ENCODE data around the gene PTPN22. TPM values are rescaled to one million over a fixed set of nuclear protein-coding genes. Genes with fewer than 3 reads are reported as not detected.

PTPN22 gene
- total RNA-seq, 2 experiments from 2014 or later, result 28.3 to 30.2 TPM

DNA sequence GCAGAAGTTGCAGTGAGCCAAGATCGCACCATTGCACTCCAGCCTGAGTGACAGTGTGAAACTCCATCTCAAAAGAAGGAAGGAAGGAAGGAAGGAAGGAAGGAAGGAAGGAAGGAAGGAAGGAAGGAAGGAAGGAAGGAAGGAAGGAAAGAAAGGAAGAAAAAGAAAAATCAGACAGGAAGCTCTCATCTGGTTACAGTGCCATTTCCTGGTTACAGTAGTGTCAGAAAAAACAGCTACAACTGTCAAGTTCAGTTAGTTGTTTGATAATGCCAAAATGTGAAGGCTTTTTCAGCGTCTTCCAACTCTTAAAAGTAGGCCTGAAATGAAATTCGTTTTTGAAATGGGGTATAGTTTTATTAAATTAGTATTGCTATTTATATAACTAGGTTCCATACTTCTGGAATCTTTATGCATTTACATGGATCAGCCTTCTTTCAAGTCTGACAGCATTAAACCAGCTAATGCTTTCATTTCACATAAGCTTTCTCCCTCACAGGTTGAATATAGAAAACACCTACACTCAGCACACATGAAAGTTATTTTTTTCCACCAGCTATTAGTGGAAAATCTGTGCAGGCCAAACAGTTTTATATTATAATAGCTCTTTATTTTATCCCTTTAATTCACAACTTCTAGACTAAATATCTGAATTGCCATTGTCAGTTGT, 21.2 kb downstream of the PTPN22 start:
- no peak overlapping the region for H3K4me3 ChIP-seq (ENCODE audit: low read length)
- Mint-ChIP-seq H3K4me3 (peak overlapping the region; percentile 36), H3K9me3 (peaks cover 4% of the 10 kb centered on the region), H3K27ac (peak overlapping the region; percentile 83), H3K27me3 (no peaks in the 10 kb centered on the region), H3K36me3 (ENCODE audit: low read depth) (peaks cover 76% of the 10 kb centered on the region), H3K4me1 (ENCODE audit: low read depth) (peaks cover 15% of the 10 kb centered on the region)
- ChIA-PET POLR2A (interaction anchor here (0.7 to 1.3 kb wide), 6 partner anchors 10 to 90 kb away, joined by 3 to 6 read pairs (median 5); partner anchors contain the start of genes AP4B1, DCLRE1B and RSBN1), CTCF (interaction anchor here (1.1 to 1.3 kb wide), 2 partner anchors 36 to 778 kb away, joined by 3 read pairs; partner anchors contain the start of gene LRIG2)
- intact Hi-C loops (cut with DNase I, micrococcal nuclease), result loop anchor here in 1 of 2 experiments (5.0 kb wide), 1 partner anchor 708 kb away; no protein-coding TSS in a partner anchor
- ATAC-seq (ENCODE audit: poor library complexity), result peak; percentile 61
- H3K27me3 ChIP-seq (ENCODE audit: control insufficient read depth in 1 of 2, insufficient read depth in 2 of 2, low read length in 2 of 2), result no peaks in the 10 kb centered on the region
- H3K36me3 ChIP-seq (ENCODE audit: insufficient read depth, low read length), result peaks cover 45% of the 10 kb centered on the region
- peak overlapping the region in 1 of 2 donors; percentile 29 for H3K27ac ChIP-seq (ENCODE audit: low read depth in 1 of 2, low read length in 2 of 2)
- TF ChIP-seq, protein P1, sequence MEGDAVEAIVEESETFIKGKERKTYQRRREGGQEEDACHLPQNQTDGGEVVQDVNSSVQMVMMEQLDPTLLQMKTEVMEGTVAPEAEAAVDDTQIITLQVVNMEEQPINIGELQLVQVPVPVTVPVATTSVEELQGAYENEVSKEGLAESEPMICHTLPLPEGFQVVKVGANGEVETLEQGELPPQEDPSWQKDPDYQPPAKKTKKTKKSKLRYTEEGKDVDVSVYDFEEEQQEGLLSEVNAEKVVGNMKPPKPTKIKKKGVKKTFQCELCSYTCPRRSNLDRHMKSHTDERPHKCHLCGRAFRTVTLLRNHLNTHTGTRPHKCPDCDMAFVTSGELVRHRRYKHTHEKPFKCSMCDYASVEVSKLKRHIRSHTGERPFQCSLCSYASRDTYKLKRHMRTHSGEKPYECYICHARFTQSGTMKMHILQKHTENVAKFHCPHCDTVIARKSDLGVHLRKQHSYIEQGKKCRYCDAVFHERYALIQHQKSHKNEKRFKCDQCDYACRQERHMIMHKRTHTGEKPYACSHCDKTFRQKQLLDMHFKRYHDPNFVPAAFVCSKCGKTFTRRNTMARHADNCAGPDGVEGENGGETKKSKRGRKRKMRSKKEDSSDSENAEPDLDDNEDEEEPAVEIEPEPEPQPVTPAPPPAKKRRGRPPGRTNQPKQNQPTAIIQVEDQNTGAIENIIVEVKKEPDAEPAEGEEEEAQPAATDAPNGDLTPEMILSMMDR (IDR thresholded peaks at IDR 0.05), result no peak
- H3K4me1 ChIP-seq (ENCODE audit: insufficient read depth, low read length), result peaks cover 8% of the 10 kb centered on the region
- no peaks in the 10 kb centered on the region for H3K9me3 ChIP-seq (ENCODE audit: control insufficient read depth in 1 of 2, insufficient read depth in 1 of 2, low read length in 2 of 2)
- peak in 1 of 14 experiments; percentile 44 for DNase-seq

DNA sequence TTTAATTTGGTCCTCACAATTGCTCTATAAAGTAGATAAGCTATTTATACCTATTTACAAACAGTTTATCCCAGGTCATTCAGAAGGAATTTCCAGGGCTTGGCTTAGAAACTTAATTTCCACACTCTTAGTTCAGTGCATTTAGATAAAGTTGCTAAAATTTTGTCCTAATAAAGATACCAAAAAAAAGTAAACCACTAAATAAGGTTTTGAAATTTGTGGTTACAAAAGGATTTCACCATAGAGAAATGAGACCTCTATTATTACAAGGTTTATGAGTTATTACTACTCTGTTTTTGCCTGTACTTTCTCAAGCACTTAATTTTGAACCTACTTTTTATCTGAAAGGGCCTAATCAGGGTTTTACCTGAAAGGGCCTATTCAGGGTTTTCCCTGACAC, 22.4 kb downstream of the PTPN22 start:
- Mint-ChIP-seq H3K4me3 (no peak overlapping the region), H3K36me3 (ENCODE audit: low read depth) (peaks cover 70% of the 10 kb centered on the region), H3K27me3 (no peaks in the 10 kb centered on the region), H3K27ac (no peak overlapping the region), H3K9me3 (peaks cover 4% of the 10 kb centered on the region), H3K4me1 (ENCODE audit: low read depth) (peaks cover 15% of the 10 kb centered on the region)
- ChIA-PET POLR2A (no interaction called here), CTCF (no interaction called here)
- Histone ChIP-seq H3K27me3 (ENCODE audit: control insufficient read depth in 1 of 2, insufficient read depth in 2 of 2, low read length in 2 of 2) (no peaks in the 10 kb centered on the region), H3K4me3 (ENCODE audit: low read length) (no peak overlapping the region), H3K36me3 (ENCODE audit: insufficient read depth, low read length) (peaks cover 37% of the 10 kb centered on the region), H3K9me3 (ENCODE audit: control insufficient read depth in 1 of 2, insufficient read depth in 1 of 2, low read length in 2 of 2) (no peaks in the 10 kb centered on the region), H3K27ac (ENCODE audit: low read depth in 1 of 2, low read length in 2 of 2) (no peak overlapping the region), H3K4me1 (ENCODE audit: insufficient read depth, low read length) (peaks cover 8% of the 10 kb centered on the region)
- DNase-seq (no peak), ATAC-seq (ENCODE audit: poor library complexity) (no peak)
- TF ChIP-seq, protein P1 (IDR thresholded peaks at IDR 0.05), result no peak
- intact Hi-C loops (cut with DNase I, micrococcal nuclease), result no loop called here

DNA sequence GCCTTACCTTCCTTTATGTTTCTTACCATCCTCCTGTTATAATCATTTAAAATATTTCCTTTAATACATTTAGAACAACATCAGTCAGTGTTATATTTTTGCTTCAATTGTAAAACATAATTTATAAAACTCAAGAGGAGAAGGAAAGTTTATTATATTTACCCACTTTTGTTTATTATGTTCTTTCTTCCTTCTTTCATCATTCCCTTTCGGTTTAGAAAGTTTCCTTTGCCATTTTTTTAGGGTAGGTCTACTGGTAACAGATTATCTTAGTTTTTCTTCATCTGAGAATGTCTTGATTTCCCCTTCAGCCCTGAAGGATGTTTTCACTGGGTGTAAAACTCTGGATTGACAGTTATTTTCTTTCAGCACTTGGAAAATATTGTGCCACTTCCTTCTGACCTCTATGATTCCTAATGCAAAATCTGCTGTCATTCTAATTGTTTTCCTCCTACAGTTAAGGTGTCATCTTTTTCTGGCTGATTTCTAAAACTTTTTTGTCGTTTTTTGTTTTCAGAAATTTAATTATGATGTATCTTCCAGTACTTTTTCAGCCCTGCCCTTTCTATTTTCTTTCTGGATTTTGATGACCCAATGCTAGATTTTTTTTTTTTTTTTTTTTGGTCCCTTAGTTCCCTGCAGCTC, 25.0 kb downstream of the PTPN22 start:
- POLR2A ChIA-PET, result no interaction called here
- Mint-ChIP-seq H3K27ac (no peak overlapping the region), H3K4me1 (ENCODE audit: low read depth) (peaks cover 15% of the 10 kb centered on the region), H3K36me3 (ENCODE audit: low read depth) (peaks cover 77% of the 10 kb centered on the region), H3K4me3 (no peak overlapping the region), H3K9me3 (peaks cover 4% of the 10 kb centered on the region), H3K27me3 (no peaks in the 10 kb centered on the region)
- ATAC-seq (ENCODE audit: poor library complexity), result no peak
- Histone ChIP-seq H3K27me3 (ENCODE audit: control insufficient read depth in 1 of 2, insufficient read depth in 2 of 2, low read length in 2 of 2) (no peaks in the 10 kb centered on the region), H3K36me3 (ENCODE audit: insufficient read depth, low read length) (peaks cover 50% of the 10 kb centered on the region), H3K9me3 (ENCODE audit: control insufficient read depth in 1 of 2, insufficient read depth in 1 of 2, low read length in 2 of 2) (no peaks in the 10 kb centered on the region), H3K27ac (ENCODE audit: low read depth in 1 of 2, low read length in 2 of 2) (no peak overlapping the region), H3K4me3 (ENCODE audit: low read length) (no peak overlapping the region), H3K4me1 (ENCODE audit: insufficient read depth, low read length) (peaks cover 8% of the 10 kb centered on the region)
- intact Hi-C loops (cut with DNase I, micrococcal nuclease), result no loop called here
- no peak for DNase-seq
- CTCF ChIA-PET, result no interaction called here
- TF ChIP-seq, protein P1 (IDR thresholded peaks at IDR 0.05), result no peak
